Stimulated activated CD4-positive, alpha-beta T cell treated with anti-CD3 and anti-CD28 coated beads, Interleukin-15, amount 100 ng/mL, for 48 hours (primary cell): ENCODE data around the gene SNUPN.

ENCODE experiments used
- DNase-seq, 2 donors: peaks; one replicate each; pipeline ENCODE4 v3.0.0-alpha.2; 2020; ENCODE audit warnings: low read depth in 2 of 2

Gene SNUPN

DNA sequence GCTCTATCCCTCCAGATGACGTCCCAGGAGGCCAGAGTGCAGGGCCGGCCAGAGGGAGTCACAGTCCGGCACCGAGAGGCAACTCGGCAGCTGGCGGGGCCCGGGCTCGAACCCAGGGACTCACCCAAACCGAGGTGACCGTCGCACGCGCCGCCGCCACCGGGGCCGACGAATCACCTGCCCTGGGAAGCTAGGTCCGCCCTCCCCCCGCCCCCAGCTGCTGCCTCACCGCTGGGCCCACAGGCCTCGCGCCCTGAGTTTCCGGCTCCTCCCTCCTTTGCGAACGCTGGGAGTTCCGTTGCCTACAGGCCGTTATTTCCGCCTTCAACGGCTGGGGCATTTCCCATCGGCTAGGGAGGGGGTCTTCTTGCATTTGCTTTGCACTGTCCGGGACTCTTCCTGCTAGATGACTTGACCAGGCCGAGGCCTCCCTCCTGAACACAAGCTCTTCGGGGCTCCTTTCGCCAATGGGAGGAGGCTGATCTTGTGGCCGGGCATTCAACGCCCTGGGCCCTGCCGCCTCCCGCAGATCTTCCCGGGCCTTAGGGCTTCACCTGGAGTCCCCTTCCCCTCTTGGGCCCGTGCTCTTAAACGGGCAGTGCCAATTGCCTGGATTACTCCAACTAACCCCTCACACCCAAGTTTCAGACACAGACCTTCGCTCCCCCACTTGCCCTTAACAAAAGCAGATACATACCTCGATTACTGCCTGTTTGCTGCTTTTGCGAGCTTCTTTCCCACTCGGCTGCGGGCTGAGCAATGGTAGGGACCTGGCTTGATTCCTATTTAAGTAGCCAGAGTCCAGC is at the start of gene SNUPN:
Gene SNUPN (minus strand): TSS at position 184 of the 806 bp plus-strand sequence. CDS start 4,674 bp downstream, outside the sequence.
- peak; percentile 90 to 92 for DNase-seq

DNA sequence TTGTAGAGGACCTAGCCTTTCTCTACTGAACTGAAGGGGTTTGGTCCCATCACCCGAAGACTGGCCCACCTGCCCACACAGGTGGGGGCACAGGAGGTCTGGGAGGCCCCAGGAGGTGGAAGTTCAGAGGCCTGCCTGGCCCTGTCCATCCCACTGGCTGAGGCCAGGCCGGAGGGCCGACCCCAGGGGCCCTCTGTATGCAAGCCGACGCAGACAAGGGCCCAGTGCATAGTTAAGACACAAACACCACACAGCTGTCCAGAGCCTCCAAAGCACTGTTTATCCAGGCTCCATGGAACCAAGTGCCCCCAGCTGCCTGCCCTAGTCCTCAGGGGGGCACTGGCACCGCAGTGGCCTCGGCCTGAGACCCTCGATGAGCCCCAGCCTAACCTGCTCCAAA is 48.8 kb upstream of the SNUPN start:
- no peak for DNase-seq

DNA sequence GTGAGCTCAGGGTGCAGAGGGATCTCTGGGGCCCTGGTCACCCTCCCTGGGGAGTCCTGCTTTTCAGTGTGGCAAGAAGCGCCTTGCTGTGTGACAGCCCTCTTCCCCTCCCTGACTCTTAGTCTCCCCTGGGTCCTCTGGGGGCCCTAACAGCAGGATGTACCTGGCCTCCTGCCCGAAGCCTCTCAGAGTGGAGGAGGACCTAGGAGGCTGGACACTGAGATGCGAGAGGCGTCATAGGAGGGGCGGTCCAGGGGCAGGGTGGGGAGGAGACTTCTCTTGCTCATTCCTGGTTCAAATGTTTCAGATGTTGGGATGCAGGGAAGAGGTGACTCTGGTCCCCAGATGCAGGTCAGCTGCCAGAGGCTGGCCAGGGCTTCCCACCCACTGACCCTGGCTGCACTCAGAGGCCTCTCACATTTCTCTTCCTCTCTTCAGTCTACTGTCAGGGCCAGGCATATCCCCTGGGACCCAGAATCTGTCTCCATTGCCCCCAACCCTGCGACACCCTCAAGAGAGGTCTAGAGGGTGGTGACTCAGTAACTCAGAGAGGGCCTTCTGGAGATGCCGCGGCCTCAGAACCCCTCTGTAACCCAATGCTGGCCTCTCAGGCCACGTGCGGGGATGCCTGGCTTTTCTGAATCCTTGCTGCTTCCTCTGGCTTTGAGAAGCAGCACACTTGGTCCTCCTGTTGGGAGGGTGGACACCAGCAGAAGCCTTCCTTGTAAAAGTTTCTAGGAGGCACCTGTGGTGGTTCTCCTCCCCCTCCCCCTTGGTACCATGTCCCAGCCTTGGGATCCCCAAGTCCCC is 48.1 kb upstream of the SNUPN start:
- no peak for DNase-seq

DNA sequence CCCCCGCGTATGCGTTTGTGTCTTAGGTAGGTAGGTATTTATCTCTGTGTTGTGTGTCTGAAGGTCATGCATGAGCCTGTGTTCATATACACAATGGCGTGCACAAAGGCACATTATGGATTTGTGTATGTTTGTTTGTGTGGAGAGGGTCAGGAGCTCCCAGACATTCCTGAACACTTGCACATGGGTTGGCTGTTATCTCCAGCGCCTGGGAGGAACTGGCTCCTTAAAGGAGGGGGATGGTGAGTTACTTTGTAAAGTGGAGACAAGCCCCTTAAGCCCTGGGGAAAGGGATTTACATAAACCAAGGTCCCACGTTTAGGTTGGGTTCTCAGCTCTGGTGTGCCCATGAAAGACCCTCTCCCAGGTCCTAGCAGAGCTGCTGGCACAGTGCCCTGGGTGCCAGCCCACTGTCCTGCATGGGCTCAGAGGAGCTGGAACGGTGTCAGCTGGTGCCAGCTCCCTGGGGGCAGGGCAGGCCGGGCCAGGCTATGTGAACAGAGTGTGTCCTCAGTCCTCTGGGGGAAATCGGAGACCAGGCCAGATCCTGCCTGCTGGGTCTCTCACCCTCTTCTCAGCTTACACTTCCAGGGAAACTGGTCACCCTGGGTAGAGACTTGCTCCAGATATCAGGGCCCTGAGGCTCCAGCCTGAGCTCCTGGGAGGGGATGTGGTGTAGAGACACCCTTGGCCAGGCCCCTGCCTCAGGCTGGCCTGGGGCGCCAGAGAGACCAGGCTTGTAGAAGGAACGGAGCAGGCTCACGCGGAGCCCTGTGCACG is 47.3 kb upstream of the SNUPN start:
- no peak for DNase-seq

DNA sequence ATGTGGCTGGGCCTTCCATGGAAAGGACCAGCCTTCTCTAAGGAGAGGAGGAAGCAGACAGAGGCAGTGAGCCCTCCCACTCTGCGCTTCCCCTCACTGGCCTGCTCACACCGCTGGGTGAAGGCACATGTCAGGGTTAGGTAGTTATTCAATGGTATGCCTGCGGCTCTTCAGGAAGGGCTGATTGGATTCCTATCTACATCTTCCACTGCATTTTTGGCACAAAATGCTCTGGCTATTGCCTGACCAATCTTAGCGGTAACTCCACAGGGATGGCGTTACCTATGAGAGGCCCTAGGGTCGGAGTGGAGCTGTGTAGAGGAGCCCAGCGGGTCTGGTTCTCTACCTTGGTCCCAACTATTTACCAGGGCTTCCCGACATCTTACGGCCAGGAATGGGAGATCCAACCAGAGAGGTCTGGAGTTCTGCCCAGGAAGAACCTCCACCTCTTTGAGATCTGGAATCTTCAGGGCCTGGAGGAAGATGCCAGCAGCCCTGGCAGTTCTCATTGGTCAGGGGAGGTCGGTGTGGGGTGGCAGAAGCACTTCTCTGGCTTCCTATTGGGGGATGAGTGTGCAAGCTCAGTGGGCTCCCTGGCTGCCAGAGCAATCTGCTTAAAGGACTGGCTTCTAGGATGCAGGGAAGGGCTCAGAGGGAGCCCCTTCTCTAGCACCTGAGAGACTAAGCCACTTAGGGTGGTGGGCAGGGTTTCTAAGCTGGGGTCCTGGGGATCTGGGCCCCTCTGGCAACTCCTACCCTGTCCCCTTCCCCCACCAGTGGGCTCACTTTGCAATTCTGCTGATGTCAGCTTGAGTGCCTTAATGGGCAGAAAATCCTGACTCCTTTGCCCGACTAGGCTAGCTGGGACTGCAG is 46.4 kb upstream of the SNUPN start:
- DNase-seq = no peak

DNA sequence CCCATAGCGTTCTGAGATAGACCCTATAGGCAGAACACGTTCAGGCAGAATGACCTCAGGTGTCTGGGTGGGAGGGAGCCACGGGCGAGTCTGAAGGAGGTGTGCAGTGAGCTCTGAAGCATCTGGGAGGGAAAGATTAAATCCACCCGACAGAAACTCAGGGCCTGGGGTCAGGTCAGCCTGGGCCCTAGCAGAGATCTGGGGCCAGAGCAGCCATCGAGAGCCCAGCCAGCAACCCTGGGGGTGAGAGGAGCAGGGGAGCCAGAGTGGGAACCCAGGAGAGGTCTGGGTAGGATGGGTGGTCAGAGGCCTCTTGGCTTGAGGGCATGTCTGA is 44.3 kb upstream of the SNUPN start:
- no peak for DNase-seq

DNA sequence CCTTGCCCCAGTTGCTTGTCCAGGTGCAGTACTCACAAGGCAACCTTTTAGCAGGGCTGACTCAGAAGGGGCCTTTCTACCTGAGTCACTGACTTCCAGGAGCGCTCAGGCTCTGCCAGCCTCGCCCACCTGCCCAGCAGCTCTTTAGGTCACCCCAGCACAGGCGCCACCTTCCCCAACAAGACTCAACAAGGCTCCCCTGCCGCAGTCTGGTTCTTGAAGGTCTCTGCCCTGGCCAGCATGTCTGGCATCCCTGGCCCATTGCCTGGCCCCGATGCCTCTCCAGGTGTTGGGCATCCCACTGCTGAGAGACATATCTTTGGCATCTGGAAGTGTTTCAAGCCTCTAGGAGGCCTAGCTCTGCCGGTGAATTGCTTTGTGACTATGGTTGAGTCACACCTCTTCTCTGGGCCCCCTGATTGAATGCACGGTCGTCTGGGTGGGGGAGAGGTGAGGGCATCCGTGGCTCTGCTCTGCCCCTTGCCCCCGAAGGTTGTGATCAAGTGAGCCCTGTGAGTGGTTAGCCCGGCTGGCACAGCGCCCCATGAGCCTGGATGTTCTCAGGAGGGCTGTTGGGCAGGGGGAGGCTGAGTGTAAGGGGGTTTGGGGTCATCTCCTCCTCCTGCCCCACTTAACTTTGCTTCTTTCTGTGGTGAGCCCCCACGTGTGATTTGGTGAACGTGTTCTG is 43.8 kb upstream of the SNUPN start:
- no peak for DNase-seq

DNA sequence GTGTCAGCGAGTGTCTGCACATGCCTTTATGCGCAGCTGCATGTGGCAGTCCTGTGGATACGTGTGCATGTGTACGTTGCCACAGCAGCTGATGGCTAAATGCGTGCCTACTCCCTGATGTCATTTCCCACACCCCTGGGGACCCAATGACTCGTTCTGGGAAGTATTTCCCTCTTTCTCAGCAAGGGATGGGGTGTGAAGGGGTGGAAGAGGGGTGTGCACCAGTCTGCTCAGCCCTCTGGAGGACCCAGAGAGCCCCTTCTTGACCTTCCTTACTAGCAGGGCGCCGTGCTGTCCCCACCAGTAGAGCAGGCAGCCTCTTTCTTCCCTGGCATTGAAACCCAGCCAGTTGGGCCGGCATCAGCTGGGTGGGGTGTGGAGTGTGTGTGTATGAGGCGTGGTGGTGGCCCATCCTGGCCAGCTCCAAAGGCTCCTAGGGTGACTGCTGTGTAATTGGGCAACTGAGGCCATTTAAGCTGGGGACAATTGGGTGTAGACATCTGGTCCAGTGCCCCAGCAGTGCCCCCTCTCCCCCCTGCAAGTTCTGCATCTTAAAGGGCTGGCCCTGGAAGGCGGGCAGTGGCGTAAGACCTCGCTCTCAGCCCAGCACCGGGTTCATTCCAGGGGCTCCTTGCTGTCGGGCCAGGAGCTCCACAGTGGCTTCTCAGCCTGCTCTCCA is 41.4 kb upstream of the SNUPN start:
- DNase-seq = no peak

DNA sequence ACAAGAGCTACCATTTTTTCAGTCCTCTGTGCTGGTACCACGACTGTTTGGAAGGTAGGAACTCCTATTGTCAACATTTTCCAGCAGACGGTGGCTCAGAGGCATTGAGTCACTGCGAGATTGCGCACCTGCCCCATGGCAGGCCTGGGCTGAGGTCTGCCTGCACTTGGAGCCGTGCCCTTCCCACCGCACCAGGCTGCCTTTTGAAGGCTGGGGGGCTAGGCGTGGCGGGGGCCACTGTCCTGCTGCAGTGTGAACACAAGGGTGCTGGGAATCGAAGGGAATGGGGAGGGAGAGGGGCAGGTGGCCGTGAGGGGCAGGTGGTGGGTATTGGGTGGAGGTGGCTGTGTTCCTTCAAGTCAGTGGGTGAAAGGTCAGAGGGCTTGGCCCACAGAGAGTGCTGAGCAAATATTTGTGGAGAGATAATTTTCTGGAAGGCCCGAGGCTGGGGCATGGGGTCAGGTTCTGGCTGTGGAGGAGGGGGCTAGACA is 38.5 kb upstream of the SNUPN start:
- DNase-seq = no peak

DNA sequence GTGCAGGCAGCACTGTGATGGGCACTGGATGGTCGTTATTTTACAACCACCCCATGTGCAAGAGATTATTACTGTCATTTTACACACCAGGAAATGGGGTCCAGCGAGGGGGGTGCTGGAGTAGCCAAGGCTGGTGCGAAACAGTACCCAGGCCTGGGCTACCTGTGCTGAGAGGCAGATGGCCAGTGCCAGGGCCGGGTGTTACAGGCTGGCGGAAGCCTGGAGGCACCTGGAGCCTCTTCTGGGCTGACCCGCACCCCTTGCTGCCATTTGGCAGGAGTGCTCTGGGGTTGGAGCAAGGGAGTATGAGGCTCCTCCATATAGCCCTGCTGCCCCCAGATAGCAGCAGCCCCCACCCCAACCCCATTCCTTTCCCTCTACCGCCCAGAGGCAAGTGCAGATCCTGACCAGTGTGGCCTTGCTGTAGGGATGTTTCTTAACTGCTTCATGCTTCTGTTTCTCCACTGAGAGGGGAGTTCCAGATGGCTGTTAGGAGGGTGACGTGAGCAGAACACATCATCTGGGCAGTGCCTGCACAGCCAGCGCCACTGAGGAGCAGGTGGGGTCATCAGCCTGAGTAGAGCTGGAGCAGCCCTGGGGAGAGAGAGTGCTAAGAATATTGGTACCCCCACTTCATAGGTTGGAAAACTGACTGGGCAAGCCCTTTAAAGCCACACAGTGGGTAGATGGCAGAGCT is 37.4 kb upstream of the SNUPN start:
- no peak for DNase-seq

DNA sequence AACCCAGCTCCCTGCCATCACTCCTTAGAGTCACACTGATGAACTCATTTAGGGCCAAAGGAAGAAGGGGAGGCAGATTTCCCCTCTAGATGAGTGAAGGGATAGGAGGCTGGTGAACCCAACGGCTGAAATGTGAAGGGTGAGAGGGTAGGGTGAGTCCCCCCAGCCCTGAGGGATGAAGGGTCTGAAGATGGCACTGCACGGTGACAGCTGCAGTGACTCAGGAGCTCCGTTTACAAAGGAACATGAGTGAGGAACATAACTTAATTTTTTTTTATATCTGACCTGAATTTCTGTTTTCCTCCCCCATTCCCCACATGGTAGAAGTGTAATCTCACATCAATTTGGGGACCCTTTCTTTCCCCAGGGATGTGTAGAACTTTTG is 36.2 kb upstream of the SNUPN start:
- DNase-seq = no peak

DNA sequence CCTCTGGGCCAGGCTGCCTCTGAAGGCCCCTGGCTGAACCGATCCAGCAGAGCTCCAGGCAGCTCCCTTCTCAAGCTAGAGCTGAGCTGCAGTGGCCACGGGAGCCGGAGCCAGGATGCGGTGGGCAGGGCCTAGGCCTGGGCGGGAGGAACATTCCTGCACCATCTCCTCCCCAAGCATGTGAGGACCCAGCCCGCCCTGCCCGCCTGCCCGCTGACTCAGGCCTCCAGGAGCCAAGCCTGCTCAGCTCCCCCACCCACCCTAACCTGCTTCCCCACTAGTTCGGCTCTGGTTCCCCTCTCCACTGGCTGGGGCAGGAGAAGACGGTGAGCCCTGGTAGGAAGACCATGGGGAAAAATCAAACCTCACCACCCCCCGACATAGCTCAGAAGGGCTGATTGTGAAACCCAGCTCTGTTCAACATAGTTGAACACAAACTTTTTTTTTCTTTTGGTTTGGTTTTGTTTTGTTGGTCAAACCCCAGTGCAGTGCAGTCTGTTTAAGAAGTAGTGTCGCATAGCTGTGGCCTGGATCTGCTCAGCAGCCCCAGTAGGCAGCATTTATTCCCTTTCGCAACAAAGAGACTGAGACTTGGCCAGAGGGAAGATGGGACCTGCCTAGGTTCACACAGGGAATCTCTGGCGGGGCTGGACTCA is 35.7 kb upstream of the SNUPN start:
- DNase-seq = no peak

DNA sequence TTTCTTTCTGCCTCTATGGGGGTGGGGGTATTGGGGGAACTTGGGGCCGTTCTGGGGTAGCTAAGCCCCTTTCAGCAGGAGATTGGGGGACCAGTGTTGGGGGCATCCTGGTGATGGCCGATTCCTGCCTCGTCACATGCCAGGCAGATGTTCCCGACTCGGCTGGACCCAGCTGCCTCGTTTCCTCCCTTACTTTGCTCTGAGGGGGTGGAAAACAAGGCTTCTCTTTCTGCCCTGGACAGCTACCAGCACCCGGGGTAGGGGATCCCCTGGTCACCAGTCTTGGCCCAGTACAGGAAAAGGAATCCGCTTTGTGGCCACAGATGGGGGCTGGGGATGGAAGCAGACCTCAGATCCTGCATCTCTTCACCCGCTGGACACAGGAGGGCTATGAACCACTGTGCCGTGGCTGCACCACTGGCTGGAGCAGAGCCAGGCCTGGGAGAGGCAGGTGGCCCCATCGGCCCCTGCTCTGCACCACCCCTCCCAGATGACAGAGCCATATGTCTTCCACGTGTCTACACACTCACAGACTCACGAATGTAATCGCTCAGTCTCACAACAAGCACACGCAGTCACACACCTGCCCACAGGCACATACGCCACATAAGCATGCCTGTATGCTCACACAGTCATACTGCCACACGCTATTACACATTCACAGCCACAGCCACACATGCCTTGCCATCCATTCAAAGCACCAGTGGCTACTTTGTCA is 34.6 kb upstream of the SNUPN start:
- no peak for DNase-seq

DNA sequence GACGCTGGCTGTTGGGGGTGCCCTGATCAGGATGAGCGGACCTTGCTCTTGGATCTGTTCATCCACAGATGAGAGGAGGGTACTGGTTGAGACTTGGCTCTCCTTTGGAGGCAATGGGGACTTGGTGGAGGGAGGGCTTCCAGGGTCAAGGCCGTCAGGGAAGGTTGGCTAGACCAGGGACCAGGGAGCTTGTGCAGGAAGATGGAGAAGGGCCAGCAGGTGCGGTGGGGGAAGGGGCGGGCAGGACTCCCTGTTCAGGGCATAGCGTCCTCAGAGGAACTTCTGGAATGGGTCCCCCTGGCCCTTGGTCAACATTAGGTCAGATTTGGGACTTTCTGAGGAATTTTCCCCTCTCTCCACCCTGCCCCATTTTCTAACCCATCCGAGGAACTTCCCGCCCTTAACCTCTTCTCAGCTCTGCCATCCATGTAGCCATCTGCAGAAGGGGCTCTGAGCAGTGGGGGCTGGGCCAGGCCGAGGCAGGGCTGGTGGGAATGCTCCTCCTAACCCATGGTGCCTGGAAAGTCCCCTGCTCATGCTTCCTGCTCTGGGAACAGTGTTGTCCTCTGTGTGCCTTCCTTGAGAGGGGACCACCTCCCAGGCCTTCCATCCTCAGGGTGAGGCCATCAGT is 33.7 kb upstream of the SNUPN start:
- no peak for DNase-seq

DNA sequence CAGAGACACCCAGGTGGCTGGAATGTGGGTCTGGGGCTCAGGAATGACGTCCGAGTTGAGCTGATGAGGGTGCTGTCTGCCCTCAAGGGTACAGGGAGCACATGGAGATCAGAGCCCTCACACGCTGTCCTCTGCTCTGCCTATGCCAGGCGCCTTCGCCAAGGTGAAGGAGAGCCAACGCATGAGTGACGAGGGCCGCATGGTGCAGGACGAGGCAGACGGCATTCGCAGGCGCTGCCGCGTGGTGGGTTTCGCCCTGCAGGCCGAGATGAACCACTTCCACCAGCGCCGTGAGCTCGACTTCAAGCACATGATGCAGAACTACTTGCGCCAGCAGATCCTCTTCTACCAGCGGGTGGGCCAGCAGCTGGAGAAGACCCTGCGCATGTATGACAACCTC is 31.3 kb upstream of the SNUPN start:
- no peak for DNase-seq

DNA sequence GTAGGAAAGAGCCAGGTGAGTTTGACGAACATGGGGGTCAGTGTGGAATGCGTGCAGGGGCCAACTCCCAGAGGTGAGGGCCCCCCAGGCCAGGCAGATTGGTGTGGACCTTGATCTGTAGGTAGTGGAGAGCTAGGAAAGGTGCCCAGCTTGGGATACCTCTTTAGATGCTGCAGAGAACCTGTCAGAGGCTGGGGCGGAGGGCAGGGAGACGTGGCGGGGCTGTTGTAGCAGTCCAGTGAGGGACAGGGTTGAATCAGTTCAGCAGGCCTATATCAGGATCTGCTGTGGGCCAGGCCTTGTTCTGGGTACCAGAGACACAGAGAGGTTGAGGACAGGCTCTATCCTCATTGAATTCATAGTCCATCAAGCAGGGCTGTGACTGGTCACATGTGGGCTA is 30.8 kb upstream of the SNUPN start:
- DNase-seq = no peak

DNA sequence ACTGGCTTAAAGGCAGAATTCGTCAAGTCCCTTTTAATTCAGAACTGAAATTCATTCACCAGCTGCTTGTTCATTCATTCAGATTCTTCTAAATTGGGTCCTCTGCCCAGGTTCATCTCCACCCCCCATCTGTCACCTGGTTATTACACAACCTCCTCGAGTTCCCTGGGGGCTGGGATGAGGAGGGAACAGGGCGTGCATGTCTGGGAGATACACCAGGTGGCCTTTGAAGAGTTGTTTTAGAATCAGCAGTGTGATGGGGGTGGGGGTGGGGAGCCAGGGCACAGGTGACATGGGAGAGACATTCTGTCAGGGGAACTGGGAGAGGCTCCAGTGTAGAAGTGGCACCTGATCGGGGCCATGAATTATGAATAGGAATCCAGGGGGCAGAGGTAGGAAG is 30.4 kb upstream of the SNUPN start:
- no peak for DNase-seq
